Astrocyte (in vitro differentiated cells and primary cell): ENCODE data around the gene FBXL12. TPM values are rescaled to one million over a fixed set of nuclear protein-coding genes. Genes with fewer than 3 reads are reported as not detected.
A peak's percentile ranks its signal among the peaks of the same experiment; 100 is the strongest.

Experiments
- DNase-seq: peaks from one replicate; pipeline ENCODE4 v3.0.0-alpha.2; 2010; ENCODE audit warnings: low read depth
- FAIRE-seq: peaks from 2 replicates; lab custom pipeline; 2011; peaks lifted over from hg19 to GRCh38; lab: Jason Lieb, UNC
- H2AFZ ChIP-seq: 2 replicates; pipeline ENCODE4 v1.6.0; 2012; ENCODE audit warnings: low read depth, low read length, inconsistent platforms
- H3K27ac ChIP-seq: 2 replicates; pipeline ENCODE4 v1.5.1; 2011; ENCODE audit warnings: low read depth, low read length, inconsistent platforms
- H3K27me3 ChIP-seq: 2 replicates; pipeline ENCODE4 v1.6.0; 2011; ENCODE audit warnings: low read length, inconsistent platforms; ENCODE audit not compliant: insufficient read depth
- H3K36me3 ChIP-seq: 2 replicates; pipeline ENCODE4 v1.5.1; 2011; ENCODE audit warnings: low read length, inconsistent platforms; ENCODE audit not compliant: insufficient read depth
- H3K4me1 ChIP-seq: 2 replicates; pipeline ENCODE4 v1.5.1; 2011; ENCODE audit warnings: low read length, inconsistent platforms; ENCODE audit not compliant: insufficient read depth
- H3K4me2 ChIP-seq: 2 replicates; pipeline ENCODE4 v1.6.0; 2012; ENCODE audit warnings: low read length, inconsistent platforms
- H3K4me3 ChIP-seq: 2 replicates; pipeline ENCODE4 v1.5.1; 2011; ENCODE audit warnings: low read depth, mild to moderate bottlenecking, low read length, inconsistent platforms; ENCODE audit not compliant: insufficient read depth
- H3K79me2 ChIP-seq: 2 replicates; pipeline ENCODE4 v1.6.0; 2012; ENCODE audit warnings: mild to moderate bottlenecking, low read length, inconsistent platforms; ENCODE audit not compliant: insufficient read depth
- H3K9ac ChIP-seq: 2 replicates; pipeline ENCODE4 v1.6.0; 2012; ENCODE audit warnings: mild to moderate bottlenecking, low read length, inconsistent platforms
- H3K9me3 ChIP-seq: 2 replicates; pipeline ENCODE4 v1.5.1; 2012; ENCODE audit warnings: low read depth, mild to moderate bottlenecking, low read length, inconsistent platforms; ENCODE audit not compliant: insufficient read depth
- H4K20me1 ChIP-seq: 2 replicates; pipeline ENCODE4 v1.6.0; 2012; ENCODE audit warnings: low read length, inconsistent platforms; ENCODE audit not compliant: insufficient read depth
- H3K27ac Mint-ChIP-seq: one replicate; pipeline ENCODE4 v1.8.0; 2021; ENCODE audit warnings: mild to moderate bottlenecking, mixed read lengths; ENCODE audit not compliant: unreplicated experiment
- H3K27me3 Mint-ChIP-seq: one replicate; pipeline ENCODE4 v1.8.0; 2021; ENCODE audit warnings: low read depth, mixed read lengths; ENCODE audit not compliant: unreplicated experiment
- H3K36me3 Mint-ChIP-seq: one replicate; pipeline ENCODE4 v1.8.0; 2021; ENCODE audit warnings: low read depth, mixed read lengths; ENCODE audit not compliant: unreplicated experiment
- H3K4me1 Mint-ChIP-seq: one replicate; pipeline ENCODE4 v1.8.0; 2021; ENCODE audit warnings: low read depth, mixed read lengths; ENCODE audit not compliant: unreplicated experiment
- H3K4me3 Mint-ChIP-seq: one replicate; pipeline ENCODE4 v1.8.0; 2021; ENCODE audit warnings: mild to moderate bottlenecking, moderate library complexity, mixed read lengths; ENCODE audit not compliant: unreplicated experiment
- H3K9me3 Mint-ChIP-seq: one replicate; pipeline ENCODE4 v1.8.0; 2021; ENCODE audit warnings: mild to moderate bottlenecking, mixed read lengths; ENCODE audit not compliant: unreplicated experiment
- EZH2 ChIP-seq: IDR thresholded peaks from 2 replicates; pipeline ENCODE4 v1.6.1; 2012; ENCODE audit warnings: mild to moderate bottlenecking, low read length, inconsistent platforms; ENCODE audit not compliant: insufficient read depth
- total RNA-seq: library from RNA; stranded (reverse); gene quantifications from 2 replicates; pipeline ENCODE4 v1.2.1, GENCODE V29; 2021
- TF ChIP-seq, protein P1 (sequence below): IDR thresholded peaks from 2 replicates; pipeline ENCODE4 v1.5.1; 2011; ENCODE audit warnings: low read depth, mild to moderate bottlenecking, inconsistent platforms, low read length, moderate library complexity; ENCODE audit not compliant: insufficient read depth

Gene FBXL12
- total RNA-seq, 1 donor from 2014 or later, result 54.2 TPM

- Mint-ChIP-seq H3K9me3 (peaks cover 5% of the 10 kb centered on the region), H3K36me3 (peaks cover 16% of the 10 kb centered on the region), H3K4me3 (no peak overlapping the region), H3K4me1 (peaks cover 13% of the 10 kb centered on the region), H3K27me3 (no peaks in the 10 kb centered on the region), H3K27ac (peak overlapping the region; percentile 41)
- Histone ChIP-seq H3K9me3 (peaks cover 6% of the 10 kb centered on the region), H4K20me1 (no peaks in the 10 kb centered on the region), H3K79me2 (no peaks in the 10 kb centered on the region), H3K4me3 (no peak overlapping the region), H3K9ac (no peak overlapping the region), H3K27me3 (no peaks in the 10 kb centered on the region), H3K27ac (no peak overlapping the region), H3K4me2 (no peak overlapping the region), H2AFZ (no peak overlapping the region), H3K36me3 (no peaks in the 10 kb centered on the region), H3K4me1 (no peaks in the 10 kb centered on the region)
- TF ChIP-seq EZH2, result no peak
- TF ChIP-seq, protein P1, sequence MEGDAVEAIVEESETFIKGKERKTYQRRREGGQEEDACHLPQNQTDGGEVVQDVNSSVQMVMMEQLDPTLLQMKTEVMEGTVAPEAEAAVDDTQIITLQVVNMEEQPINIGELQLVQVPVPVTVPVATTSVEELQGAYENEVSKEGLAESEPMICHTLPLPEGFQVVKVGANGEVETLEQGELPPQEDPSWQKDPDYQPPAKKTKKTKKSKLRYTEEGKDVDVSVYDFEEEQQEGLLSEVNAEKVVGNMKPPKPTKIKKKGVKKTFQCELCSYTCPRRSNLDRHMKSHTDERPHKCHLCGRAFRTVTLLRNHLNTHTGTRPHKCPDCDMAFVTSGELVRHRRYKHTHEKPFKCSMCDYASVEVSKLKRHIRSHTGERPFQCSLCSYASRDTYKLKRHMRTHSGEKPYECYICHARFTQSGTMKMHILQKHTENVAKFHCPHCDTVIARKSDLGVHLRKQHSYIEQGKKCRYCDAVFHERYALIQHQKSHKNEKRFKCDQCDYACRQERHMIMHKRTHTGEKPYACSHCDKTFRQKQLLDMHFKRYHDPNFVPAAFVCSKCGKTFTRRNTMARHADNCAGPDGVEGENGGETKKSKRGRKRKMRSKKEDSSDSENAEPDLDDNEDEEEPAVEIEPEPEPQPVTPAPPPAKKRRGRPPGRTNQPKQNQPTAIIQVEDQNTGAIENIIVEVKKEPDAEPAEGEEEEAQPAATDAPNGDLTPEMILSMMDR, result no peak
- no peak for DNase-seq
- FAIRE-seq, result no peak
Measured at GRCh38 chr19:9782338-9782737, 36.5 kb downstream of the FBXL12 start.

DNA sequence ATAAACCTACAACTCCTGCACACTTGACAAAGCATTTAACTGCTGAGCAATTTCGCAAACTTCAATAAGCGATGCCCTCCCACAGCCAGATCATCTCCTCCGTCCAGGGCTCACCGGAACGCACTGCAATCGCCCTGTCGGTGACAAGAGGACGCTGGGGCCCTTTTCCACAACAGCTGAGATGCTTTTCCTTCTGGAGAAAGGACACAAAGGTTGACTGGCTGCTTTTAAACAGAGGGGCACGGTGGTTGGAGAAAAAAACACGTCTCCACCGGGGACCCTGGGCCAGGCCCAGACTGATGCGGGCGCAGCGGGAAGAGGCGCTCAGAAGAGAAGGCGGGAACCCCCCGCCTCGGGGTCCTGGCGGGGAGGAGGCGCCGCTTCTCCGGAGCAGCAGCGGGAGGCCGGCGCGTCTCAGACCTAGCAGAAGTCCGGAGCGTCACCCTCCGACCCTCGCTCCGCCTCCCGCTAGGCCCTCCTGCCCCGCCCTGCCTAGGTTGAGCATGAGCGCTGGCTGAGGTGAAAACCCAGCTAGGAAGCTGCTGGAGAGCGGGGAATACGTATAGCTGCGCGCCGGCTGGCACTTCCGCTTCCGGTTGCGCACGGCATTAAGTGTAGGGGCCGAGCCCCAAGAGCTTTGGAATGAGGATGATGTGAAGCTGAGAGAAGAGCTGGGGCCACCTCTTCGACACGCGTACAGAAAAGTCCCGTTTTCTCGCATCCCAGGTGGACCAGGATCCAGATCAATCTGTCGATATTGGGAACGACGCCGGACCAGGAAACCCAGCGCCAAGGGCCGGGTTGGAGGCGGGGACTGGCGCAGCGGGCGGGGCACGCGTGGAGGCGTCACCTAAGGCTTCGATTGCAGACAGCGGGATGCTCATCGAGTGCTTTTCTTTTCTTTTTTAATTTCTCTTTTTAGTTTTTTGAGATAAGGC is 50.4 kb downstream of the FBXL12 start, which contains the start of gene ZNF846:
Gene ZNF846 (minus strand): TSS at position 564 of the 938 bp plus-strand sequence. CDS start 3,788 bp downstream, outside the sequence.
- peak within 1 kb of the TSS; percentile 91 for H3K4me3 Mint-ChIP-seq
- Histone ChIP-seq H3K9me3 (peaks cover 2% of the 10 kb centered on the region), H2AFZ (peak within 1 kb of the TSS; percentile 92), H3K27me3 (no peaks in the 10 kb centered on the region), H4K20me1 (no peaks in the 10 kb centered on the region), H3K36me3 (no peaks in the 10 kb centered on the region), H3K79me2 (peaks cover 3% of the 10 kb centered on the region), H3K4me2 (peak within 1 kb of the TSS; percentile 93), H3K4me1 (peaks cover 14% of the 10 kb centered on the region), H3K4me3 (peak within 1 kb of the TSS; percentile 76), H3K9ac (peak within 1 kb of the TSS; percentile 83), H3K27ac (peak within 1 kb of the TSS; percentile 80)
- H3K4me1 Mint-ChIP-seq, result no peaks in the 10 kb centered on the region
- H3K27me3 Mint-ChIP-seq, result no peaks in the 10 kb centered on the region
- peak within 1 kb of the TSS; percentile 94 for H3K27ac Mint-ChIP-seq
- H3K36me3 Mint-ChIP-seq, result peaks cover 25% of the 10 kb centered on the region
- TF ChIP-seq, protein P1, result no peak
- no peak for TF ChIP-seq EZH2
- H3K9me3 Mint-ChIP-seq, result peaks cover 21% of the 10 kb centered on the region
- peak; percentile 96 for DNase-seq
- FAIRE-seq, result no peak

Other genes starting within 250 kb of the FBXL12 start
- 60.0 and 72.6 TPM in 2 replicates for gene ZNF121, start 234.6 kb downstream of the FBXL12 start, total RNA-seq
- gene ZNF561, start 197.8 kb downstream of the FBXL12 start, total RNA-seq, result 110 and 133 TPM in 2 replicates
- gene ZNF562, start 144.0 kb downstream of the FBXL12 start, total RNA-seq, result 21.7 and 26.2 TPM in 2 replicates
- gene ZNF846, start 50.3 kb downstream of the FBXL12 start, total RNA-seq, result 13.7 and 14.4 TPM in 2 replicates
- gene UBL5, start 8.8 kb upstream of the FBXL12 start, total RNA-seq, result 519 and 547 TPM in 2 replicates
- 102 and 109 TPM in 2 replicates for gene PIN1, start 16.2 kb upstream of the FBXL12 start, total RNA-seq
- 71.3 and 97.4 TPM in 2 replicates for gene OLFM2, start 117.4 kb upstream of the FBXL12 start, total RNA-seq
- 22.2 and 28.0 TPM in 2 replicates for gene COL5A3, start 191.4 kb upstream of the FBXL12 start, total RNA-seq
- gene RDH8, start 194.4 kb upstream of the FBXL12 start, total RNA-seq, result not detected in 2 replicates